NCI-H345 (cell line): ENCODE results near the gene FHOD3.

Source experiments
- DNase-seq: peaks from one replicate; lab custom pipeline; 2025; lab: John Stamatoyannopoulos, UW

The FHOD3 gene

GRCh38 chr18:36667811-36668210 is 370.3 kb downstream of the FHOD3 start:
- no peak for DNase-seq

- no peak for DNase-seq
Measured at GRCh38 chr18:36668349-36668748, 370.8 kb downstream of the FHOD3 start.

DNA sequence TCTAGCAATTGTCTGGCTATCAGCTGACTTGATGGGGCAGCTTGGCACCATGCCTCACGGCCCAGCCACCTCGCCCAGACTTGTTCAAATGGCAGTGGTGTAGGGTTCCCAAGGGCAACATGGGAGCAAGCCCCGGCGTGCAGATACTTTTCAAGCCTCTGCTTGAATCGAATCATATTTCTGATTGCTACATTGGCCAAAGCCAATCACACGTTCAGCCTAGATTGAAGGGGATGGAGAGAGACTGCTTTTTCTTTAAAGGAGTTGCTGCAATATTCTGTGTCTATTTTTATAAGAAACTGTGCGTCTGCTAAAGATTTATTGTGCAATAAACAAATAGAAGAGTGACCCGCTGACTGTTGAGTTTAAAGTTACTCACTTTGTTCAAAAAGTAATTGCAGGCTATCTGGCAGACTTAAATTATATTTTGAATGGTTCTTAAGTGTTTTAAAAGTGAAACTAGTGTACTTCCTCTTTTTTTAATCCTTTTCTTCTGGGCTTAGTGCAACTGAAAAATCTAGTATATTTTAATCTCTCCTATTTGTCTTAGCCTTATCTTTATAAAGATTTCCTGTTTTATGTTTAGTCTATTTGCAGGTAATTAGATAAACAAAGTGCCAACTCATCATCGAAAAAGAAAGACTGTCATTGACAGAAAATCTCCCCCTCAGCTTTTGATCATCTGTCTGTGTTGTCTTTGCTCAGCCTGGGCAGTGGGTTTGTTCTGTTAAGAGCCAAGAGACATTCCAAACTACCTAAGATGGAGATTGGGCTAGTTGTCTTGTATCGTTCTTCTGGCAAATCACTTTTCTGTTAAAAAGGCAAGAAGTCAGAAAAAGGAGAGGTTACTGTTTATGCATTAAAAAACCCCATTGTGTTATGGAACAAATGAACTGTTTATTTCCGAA is 375.2 kb downstream of the FHOD3 start:
- peak; percentile 87 for DNase-seq

- DNase-seq: no peak
Measured at GRCh38 chr18:36673452-36673851, 375.9 kb downstream of the FHOD3 start.

DNA sequence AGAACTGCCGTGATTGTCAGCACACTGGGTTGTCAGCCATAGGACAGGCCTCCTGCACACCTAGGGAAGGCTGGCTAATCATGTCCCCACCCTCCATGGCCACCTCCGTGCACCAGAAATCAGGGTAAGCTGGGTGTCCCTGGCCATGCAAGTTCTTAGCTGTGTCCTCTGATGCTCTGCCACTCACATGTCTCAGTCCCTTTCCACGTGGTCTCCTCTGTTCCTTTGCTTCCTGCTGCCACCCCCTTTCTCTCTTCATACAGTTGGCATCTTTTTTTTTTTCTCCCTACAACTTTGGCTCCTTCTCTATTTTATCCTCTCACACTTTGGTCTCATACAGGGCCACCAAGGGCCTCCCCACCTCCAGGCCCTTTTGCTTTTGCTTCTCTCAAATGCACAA is 377.6 kb downstream of the FHOD3 start:
- DNase-seq: no peak

DNA sequence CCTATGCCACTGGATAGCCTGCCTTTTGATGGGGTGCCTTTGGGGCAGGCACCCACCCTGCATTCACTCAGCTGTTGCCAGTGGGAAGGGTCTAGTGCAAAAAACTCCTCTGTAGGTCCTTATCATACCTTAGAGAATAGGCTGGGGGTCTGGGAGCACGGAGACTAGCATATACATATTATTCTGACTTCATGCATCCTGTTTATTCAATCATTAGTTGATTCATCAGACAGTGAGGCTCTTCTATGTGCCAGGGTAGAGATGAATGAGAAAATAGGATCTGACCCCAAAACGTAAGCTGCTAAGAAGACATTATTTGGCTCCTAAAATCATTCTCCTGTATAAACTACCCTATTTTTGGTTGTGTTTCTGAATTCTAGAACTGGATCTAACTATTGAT is 378.0 kb downstream of the FHOD3 start:
- DNase-seq: no peak

DNA sequence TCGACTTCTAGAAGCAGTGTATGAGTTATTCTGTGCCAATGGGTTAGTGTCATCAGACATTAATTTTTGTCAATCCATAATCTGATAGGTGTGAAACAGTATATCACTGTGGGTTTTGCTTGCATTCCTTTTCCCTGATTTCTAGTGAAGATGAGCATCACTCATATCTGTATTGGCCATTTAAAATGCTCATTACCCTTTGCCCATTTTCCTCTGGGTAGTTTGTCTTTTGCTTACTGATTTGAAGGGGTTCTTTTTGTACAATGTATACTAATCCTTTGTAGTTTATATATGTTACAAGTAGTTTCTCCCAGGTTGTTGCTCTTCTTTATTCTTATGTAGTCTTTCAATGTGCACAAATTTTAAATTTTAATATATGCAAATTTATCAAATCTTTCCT is 379.1 kb downstream of the FHOD3 start:
- DNase-seq: no peak

- DNase-seq: no peak
Measured at GRCh38 chr18:36680042-36680441, 382.5 kb downstream of the FHOD3 start.

GRCh38 chr18:36685580-36685979 is 388.1 kb downstream of the FHOD3 start:
- DNase-seq: no peak

- peak; percentile 52 for DNase-seq
Measured at GRCh38 chr18:36688020-36688965, 390.8 kb downstream of the FHOD3 start.

GRCh38 chr18:36692371-36692770 is 394.9 kb downstream of the FHOD3 start:
- DNase-seq: no peak

GRCh38 chr18:36692921-36693332 is 395.4 kb downstream of the FHOD3 start:
- DNase-seq: no peak

GRCh38 chr18:36693931-36694620 is 396.6 kb downstream of the FHOD3 start:
- DNase-seq: peak; percentile 94

- no peak for DNase-seq
Measured at GRCh38 chr18:36695806-36696205, 398.3 kb downstream of the FHOD3 start.

GRCh38 chr18:36697905-36698304 is 400.4 kb downstream of the FHOD3 start:
- DNase-seq: no peak

GRCh38 chr18:36700955-36701354 is 403.4 kb downstream of the FHOD3 start:
- DNase-seq: no peak

DNA sequence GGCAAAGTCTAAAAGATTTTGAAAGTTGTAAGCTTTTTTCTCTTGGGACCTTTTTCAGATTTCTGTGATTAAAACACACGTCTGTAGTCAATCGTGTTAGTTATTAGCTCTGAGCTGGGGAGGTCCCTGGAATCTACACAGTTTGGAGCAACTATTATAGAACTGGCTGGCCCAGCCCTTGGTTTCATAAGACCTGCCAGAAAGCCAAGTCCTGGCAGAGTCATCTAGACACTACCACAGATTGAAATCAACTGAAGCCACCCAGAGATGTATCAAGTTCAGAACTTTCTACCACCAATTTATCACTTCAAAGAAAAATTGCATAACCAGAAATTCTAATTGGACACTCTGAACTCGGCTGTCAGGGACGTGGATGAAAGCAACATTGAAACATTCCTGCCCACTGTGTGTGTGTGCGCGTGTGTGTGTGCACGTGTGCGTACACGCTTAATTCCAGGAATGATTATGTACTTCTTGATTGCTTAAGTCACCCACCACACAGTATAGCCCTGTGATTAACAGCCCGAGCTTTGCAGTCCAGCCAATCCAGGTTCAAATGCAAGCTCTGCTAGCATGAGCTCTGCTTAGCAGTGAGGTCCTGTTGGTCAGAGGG is 405.0 kb downstream of the FHOD3 start:
- no peak for DNase-seq

DNA sequence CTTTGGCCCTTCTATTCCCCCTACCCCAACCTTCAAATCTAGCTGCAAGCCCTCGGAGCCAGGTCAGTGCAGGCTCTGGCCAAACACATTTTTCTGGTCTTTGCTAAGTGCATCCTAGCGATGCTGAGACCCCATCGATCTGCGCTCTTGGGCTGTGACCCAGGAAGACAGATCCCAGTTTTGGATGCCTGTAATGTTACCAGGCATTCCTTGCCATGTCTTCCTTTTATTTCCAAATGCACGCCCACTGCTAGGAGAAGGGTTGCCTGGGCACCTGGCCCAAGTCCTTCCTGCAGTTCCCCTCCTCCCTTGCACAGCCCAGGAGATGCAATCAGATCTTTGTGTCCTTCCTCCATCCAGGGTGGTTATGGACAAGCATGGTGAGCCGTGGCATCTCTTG is 406.6 kb downstream of the FHOD3 start:
- no peak for DNase-seq

GRCh38 chr18:36706134-36706881 is 408.8 kb downstream of the FHOD3 start:
- no peak for DNase-seq

GRCh38 chr18:36708366-36708765 is 410.9 kb downstream of the FHOD3 start:
- DNase-seq: no peak

DNA sequence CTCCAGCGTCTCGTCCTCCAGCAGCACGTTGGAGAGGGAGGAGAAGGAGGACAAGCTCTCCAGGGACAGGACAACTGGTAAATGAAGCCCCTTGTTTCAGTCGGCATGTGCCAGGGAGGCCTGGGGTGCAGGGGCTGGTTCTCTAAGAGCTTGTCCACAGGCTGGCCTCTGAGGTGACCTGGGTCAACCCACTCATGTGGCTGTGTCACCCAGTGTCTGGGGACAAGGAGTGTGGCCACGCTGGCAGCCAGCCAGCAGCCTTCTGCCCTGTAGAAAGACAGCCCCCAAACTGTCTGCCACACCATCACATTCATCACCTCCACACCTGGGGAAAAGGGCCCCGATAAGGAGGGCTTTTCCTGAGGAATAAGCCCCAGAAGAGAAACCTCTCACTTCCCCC is 411.8 kb downstream of the FHOD3 start:
- no peak for DNase-seq
